ENCODE measurements around the gene ZNF662. TPM values are rescaled to one million over a fixed set of nuclear protein-coding genes. Genes with fewer than 3 reads are reported as not detected.

Gene ZNF662
- total RNA-seq, 2 experiments from 2014 or later: not detected

- no peaks in the 10 kb centered on the region for H3K79me2 ChIP-seq (ENCODE audit: insufficient read depth, low read depth, low read length)
- no peak for DNase-seq (ENCODE audit: low spot score)
- CTCF ChIA-PET (ENCODE audit: unreplicated experiment): no interaction called here
- H4K20me1 ChIP-seq (ENCODE audit: insufficient read depth, low read length): no peaks in the 10 kb centered on the region
- no peaks in the 10 kb centered on the region for H3K4me1 ChIP-seq (ENCODE audit: insufficient read depth, low read length, poor library complexity, severe bottlenecking)
- H3K9me3 ChIP-seq (ENCODE audit: low read length): no peaks in the 10 kb centered on the region
- no peaks in the 10 kb centered on the region for H3K9me2 ChIP-seq (ENCODE audit: insufficient read depth, low read length)
- POLR2A ChIA-PET: interaction anchor here (0.5 kb wide), 1 partner anchor 1613 kb away, joined by 3 read pairs; no protein-coding TSS in a partner anchor
- no peak overlapping the region for H3K4me3 ChIP-seq (ENCODE audit: low read depth, low read length, poor library complexity, severe bottlenecking)
- TF ChIP-seq CTCF (conservative IDR thresholded peaks at IDR 0.05; ENCODE audit: low read length) (no peak; the same call in 1 of the 2 replicates), EZH2phosphoT487 (IDR thresholded peaks at IDR 0.05; ENCODE audit: borderline replicate concordance, low read depth, low read length) (no peak)
- intact Hi-C loops (cut with micrococcal nuclease; ENCODE audit: unreplicated experiment): no loop called here
- H3K4me2 ChIP-seq (ENCODE audit: low read length): no peak overlapping the region
- H3K27ac ChIP-seq (ENCODE audit: low read depth, low read length, poor library complexity, severe bottlenecking): no peak overlapping the region
- BruUV-seq (replicated peaks): no TSS peak
- H2AFZ ChIP-seq (ENCODE audit: low read length): no peak overlapping the region
- no peaks in the 10 kb centered on the region for H3K36me3 ChIP-seq (ENCODE audit: insufficient read depth, low read length)
Observed at GRCh38 chr3:42957573-42957972, 51.6 kb downstream of the ZNF662 start.

GRCh38 chr3:42960282-42960681 is 54.3 kb downstream of the ZNF662 start:
- TF ChIP-seq CTCF (conservative IDR thresholded peaks at IDR 0.05; ENCODE audit: low read length): no peak
- no peak for TF ChIP-seq EZH2phosphoT487 (IDR thresholded peaks at IDR 0.05; ENCODE audit: borderline replicate concordance, low read depth, low read length)
- DNase-seq (ENCODE audit: low spot score): no peak
- Histone ChIP-seq H3K4me3 (ENCODE audit: low read depth, low read length, poor library complexity, severe bottlenecking) (no peak overlapping the region), H3K4me1 (ENCODE audit: insufficient read depth, low read length, poor library complexity, severe bottlenecking) (no peaks in the 10 kb centered on the region), H3K4me2 (ENCODE audit: low read length) (no peak overlapping the region), H3K9me3 (ENCODE audit: low read length) (no peaks in the 10 kb centered on the region), H3K27ac (ENCODE audit: low read depth, low read length, poor library complexity, severe bottlenecking) (no peak overlapping the region), H4K20me1 (ENCODE audit: insufficient read depth, low read length) (no peaks in the 10 kb centered on the region), H3K9me2 (ENCODE audit: insufficient read depth, low read length) (no peaks in the 10 kb centered on the region), H2AFZ (ENCODE audit: low read length) (no peak overlapping the region), H3K36me3 (ENCODE audit: insufficient read depth, low read length) (no peaks in the 10 kb centered on the region), H3K79me2 (ENCODE audit: insufficient read depth, low read depth, low read length) (no peaks in the 10 kb centered on the region)
- ChIA-PET POLR2A (no interaction called here), CTCF (ENCODE audit: unreplicated experiment) (no interaction called here)
- intact Hi-C loops (cut with micrococcal nuclease; ENCODE audit: unreplicated experiment): loop anchor here (10.0 kb wide), 2 partner anchors 415 to 545 kb away; no protein-coding TSS in a partner anchor
- BruUV-seq (replicated peaks): no TSS peak

DNA sequence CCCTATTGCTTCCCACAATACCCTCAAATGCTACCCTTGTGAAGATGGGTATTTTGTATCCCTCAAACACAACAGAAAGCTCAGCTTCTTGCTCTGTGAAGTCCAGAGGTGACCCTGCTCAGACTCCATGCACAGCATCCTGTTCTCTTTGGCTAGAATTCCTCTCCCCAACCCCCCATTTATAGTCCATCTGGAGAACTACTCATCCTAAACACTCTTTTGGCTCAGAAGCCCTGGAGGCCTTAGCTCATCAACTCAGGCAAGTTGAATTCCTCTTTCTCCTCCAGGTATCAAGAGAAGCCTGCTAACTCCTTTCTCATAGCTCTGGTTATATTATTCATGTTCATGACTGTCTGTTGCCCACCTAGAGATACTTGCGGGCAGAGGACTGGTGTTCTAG is 54.8 kb downstream of the ZNF662 start:
- ChIA-PET POLR2A (no interaction called here), CTCF (ENCODE audit: unreplicated experiment) (no interaction called here)
- Histone ChIP-seq H3K9me2 (ENCODE audit: insufficient read depth, low read length) (no peaks in the 10 kb centered on the region), H3K4me1 (ENCODE audit: insufficient read depth, low read length, poor library complexity, severe bottlenecking) (no peaks in the 10 kb centered on the region), H3K4me2 (ENCODE audit: low read length) (no peak overlapping the region), H2AFZ (ENCODE audit: low read length) (no peak overlapping the region), H3K4me3 (ENCODE audit: low read depth, low read length, poor library complexity, severe bottlenecking) (no peak overlapping the region), H3K9me3 (ENCODE audit: low read length) (no peaks in the 10 kb centered on the region), H3K27ac (ENCODE audit: low read depth, low read length, poor library complexity, severe bottlenecking) (no peak overlapping the region), H4K20me1 (ENCODE audit: insufficient read depth, low read length) (no peaks in the 10 kb centered on the region), H3K79me2 (ENCODE audit: insufficient read depth, low read depth, low read length) (no peaks in the 10 kb centered on the region), H3K36me3 (ENCODE audit: insufficient read depth, low read length) (no peaks in the 10 kb centered on the region)
- TF ChIP-seq CTCF (conservative IDR thresholded peaks at IDR 0.05; ENCODE audit: low read length): no peak
- TF ChIP-seq EZH2phosphoT487 (IDR thresholded peaks at IDR 0.05; ENCODE audit: borderline replicate concordance, low read depth, low read length): no peak
- no peak for DNase-seq (ENCODE audit: low spot score)
- BruUV-seq (replicated peaks): no TSS peak
- intact Hi-C loops (cut with micrococcal nuclease; ENCODE audit: unreplicated experiment): loop anchor here (10.0 kb wide), 2 partner anchors 414 to 544 kb away; no protein-coding TSS in a partner anchor

All from OCI-LY7 (cell line).